AG10803 (cell line): ENCODE data around the gene SEBOX.

Experiments
- DNase-seq: peaks from one replicate; pipeline ENCODE4 v3.0.0; 2010; ENCODE audit warnings: low read depth
- H3K4me3 ChIP-seq: 2 replicates; pipeline ENCODE4 v1.5.1; 2011; ENCODE audit warnings: mild to moderate bottlenecking, low read length, control low read depth
- TF ChIP-seq, protein P1 (sequence below): conservative IDR thresholded peaks from 2 replicates; pipeline ENCODE4 v1.5.1; 2011; ENCODE audit warnings: mild to moderate bottlenecking, low read length, control low read depth, inconsistent platforms

SEBOX gene

DNA sequence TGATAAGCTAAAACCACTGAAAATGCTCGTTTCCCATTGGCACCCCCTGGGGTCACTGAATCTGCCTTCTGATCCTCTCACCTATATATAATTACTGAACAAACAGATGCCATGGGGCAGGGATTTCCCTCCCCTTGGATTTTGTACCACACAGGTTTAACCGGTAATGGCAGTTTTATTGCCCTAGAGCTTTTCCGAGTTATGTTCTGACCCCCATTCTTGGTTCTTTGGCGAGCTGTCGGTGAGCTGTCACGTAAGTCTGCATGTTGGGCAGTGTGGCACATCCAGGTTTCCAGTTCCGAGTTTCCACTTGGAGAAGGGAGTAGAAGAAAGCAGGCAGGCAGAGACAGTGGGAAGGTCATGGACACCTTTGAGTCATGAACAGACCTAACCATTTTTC, 38.9 kb downstream of the SEBOX start:
- TF ChIP-seq, protein P1, sequence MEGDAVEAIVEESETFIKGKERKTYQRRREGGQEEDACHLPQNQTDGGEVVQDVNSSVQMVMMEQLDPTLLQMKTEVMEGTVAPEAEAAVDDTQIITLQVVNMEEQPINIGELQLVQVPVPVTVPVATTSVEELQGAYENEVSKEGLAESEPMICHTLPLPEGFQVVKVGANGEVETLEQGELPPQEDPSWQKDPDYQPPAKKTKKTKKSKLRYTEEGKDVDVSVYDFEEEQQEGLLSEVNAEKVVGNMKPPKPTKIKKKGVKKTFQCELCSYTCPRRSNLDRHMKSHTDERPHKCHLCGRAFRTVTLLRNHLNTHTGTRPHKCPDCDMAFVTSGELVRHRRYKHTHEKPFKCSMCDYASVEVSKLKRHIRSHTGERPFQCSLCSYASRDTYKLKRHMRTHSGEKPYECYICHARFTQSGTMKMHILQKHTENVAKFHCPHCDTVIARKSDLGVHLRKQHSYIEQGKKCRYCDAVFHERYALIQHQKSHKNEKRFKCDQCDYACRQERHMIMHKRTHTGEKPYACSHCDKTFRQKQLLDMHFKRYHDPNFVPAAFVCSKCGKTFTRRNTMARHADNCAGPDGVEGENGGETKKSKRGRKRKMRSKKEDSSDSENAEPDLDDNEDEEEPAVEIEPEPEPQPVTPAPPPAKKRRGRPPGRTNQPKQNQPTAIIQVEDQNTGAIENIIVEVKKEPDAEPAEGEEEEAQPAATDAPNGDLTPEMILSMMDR = no peak
- DNase-seq = no peak
- H3K4me3 ChIP-seq = no peak overlapping the region

GRCh38 chr17:28325211-28325610, 39.8 kb downstream of the SEBOX start:
- no peak for DNase-seq
- H3K4me3 ChIP-seq = no peak overlapping the region
- TF ChIP-seq, protein P1 = no peak

DNA sequence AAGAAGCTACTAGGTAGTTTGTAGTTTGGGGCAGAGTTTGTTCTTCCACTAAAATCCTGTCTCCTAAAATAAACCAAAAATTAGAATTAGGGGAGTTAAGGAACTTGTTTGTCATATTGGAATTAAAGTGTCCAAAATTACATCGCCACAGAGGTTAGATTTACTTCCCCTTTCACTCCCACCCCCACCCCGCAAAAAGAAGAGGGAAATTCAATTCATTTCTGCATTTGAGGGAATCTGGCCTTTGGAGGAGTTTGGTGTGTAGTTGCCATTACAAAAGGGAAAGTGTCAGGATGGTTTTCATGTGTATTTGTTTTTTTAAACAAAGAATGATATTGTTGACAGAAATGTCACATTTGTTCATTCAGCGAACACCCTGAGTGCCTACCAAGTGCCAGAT, 40.2 kb downstream of the SEBOX start:
- no peak overlapping the region for H3K4me3 ChIP-seq
- DNase-seq = no peak
- TF ChIP-seq, protein P1 = no peak

GRCh38 chr17:28324267-28324745, 40.7 kb downstream of the SEBOX start:
- TF ChIP-seq, protein P1 = no peak

DNA sequence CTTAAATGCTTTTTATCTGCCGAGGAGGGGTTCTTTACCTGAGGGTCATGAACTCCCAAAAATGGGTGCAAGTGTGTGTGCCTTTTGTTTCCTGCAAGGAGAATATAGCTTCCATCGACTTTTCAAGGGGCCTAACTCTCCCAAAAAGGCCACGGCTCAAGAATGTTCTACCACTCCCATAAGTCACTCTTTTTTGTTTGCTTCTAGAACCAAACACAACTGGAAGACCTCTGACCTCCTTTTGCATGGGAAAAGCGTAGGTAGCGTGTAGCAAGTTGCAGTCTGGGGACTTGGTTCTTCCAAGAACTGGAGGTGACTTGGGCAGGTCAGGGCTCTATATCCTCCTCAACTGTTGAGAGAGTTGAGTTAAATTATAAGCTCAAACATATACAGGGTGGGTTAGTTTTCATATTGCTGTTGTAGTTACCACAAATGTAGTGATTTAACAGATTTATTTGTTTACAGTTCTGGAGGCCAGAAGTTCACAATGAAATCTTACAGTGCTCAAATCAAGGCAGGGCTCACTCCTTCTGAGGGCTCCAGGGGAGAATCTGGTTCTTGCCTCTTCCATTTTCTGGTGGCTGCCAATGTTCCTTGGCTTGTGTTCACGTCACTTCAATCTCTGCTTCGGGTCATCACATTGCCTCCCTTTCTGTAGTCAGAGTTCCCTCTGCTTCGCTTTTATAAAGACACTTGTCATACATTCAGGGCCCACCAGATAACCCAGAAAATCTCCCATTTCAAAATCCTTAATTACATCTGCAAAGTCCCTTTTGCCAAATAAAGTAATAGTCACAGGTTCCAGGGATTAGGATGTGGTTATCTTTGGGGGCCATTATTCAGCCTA, 44.6 kb downstream of the SEBOX start:
- no peak overlapping the region; the same call in 1 of the 2 replicates for H3K4me3 ChIP-seq
- DNase-seq = no peak
- TF ChIP-seq, protein P1 = no peak

More at GRCh38 chr17:28324267-28324745, 40.7 kb downstream of the SEBOX start:
- no peak for DNase-seq
- no peak overlapping the region for H3K4me3 ChIP-seq

- TF ChIP-seq, protein P1 = no peak
- no peak for DNase-seq
- H3K4me3 ChIP-seq = peak overlapping the region; percentile 80
These were observed 45.4 kb downstream of the SEBOX start for GRCh38 chr17:28319598-28319935.
